Liver (tissue), 3 donors: ENCODE results near the gene BHLHE23.

Experiments used
- RAD21 ChIP-seq, 2 donors: IDR thresholded peaks; 2 replicates each; pipeline ENCODE4 v1.6.1; 2016; ENCODE audit warnings: antibody characterized with exemption in 2 of 2, mild to moderate bottlenecking in 2 of 2
- YY1 ChIP-seq: IDR thresholded peaks from 2 replicates; pipeline ENCODE4 v1.6.1; 2016; ENCODE audit warnings: antibody characterized with exemption, mild to moderate bottlenecking
- TF ChIP-seq, protein P1 (sequence below): fragments of 150-350 bp; IDR thresholded peaks from 2 replicates; pipeline ENCODE4 v1.5.1; 2017; ENCODE audit warnings: improper control_type of control experiment, low read depth, low read length; ENCODE audit not compliant: missing input control
- TF ChIP-seq, protein P2 (sequence below): IDR thresholded peaks from 2 replicates; pipeline ENCODE4 v1.6.1; 2016; ENCODE audit warnings: antibody characterized with exemption, mild to moderate bottlenecking
- TF ChIP-seq, protein P3 (sequence below): IDR thresholded peaks from 2 replicates; pipeline ENCODE4 v1.6.1; 2016; ENCODE audit warnings: antibody characterized with exemption
- TF ChIP-seq, protein P4 (sequence below): IDR thresholded peaks from 2 replicates; pipeline ENCODE4 v1.6.1; 2016; ENCODE audit warnings: antibody characterized with exemption
- donor health status: healthy.
- donor health status: healthy.

DNA sequence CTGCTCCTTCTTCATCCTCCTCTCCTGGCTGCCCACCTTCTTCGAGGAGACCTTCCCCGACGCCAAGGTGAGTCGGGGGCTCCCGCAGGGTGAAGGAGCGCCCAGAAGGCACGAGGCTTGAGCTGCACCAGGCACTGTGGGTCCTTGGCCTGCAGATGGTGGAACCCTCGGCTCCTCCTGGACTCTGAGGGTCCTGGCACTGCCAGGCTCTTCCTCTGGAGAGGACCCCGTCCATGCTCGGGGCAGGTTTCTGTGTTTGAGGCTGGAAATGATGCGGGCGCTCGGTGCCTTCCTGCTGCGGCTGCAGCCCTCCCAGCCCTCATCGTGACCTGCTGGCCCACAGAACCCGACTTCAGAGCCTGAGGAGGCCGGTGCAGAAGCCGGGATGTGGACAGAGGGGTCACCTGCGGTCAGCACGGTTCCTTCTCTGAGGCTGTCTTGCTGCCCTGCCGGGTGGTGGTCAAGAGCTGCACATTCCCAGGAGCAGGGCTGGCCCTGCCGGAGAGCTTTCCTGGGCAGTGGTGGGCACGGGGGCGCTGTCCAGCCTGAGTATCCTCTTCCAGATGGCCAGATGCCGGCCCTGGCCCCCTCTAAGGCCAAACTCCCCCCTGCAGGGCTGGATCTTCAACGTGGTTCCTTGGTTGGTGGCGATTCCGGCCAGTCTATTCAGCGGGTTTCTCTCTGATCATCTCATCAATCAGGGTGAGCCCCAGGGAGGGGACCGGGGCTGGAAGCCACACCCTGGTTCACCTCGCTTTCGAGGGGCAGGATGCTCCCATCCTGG is 43.0 kb downstream of the BHLHE23 start:
- TF ChIP-seq, protein P1, sequence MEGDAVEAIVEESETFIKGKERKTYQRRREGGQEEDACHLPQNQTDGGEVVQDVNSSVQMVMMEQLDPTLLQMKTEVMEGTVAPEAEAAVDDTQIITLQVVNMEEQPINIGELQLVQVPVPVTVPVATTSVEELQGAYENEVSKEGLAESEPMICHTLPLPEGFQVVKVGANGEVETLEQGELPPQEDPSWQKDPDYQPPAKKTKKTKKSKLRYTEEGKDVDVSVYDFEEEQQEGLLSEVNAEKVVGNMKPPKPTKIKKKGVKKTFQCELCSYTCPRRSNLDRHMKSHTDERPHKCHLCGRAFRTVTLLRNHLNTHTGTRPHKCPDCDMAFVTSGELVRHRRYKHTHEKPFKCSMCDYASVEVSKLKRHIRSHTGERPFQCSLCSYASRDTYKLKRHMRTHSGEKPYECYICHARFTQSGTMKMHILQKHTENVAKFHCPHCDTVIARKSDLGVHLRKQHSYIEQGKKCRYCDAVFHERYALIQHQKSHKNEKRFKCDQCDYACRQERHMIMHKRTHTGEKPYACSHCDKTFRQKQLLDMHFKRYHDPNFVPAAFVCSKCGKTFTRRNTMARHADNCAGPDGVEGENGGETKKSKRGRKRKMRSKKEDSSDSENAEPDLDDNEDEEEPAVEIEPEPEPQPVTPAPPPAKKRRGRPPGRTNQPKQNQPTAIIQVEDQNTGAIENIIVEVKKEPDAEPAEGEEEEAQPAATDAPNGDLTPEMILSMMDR = no peak
- TF ChIP-seq, protein P2, sequence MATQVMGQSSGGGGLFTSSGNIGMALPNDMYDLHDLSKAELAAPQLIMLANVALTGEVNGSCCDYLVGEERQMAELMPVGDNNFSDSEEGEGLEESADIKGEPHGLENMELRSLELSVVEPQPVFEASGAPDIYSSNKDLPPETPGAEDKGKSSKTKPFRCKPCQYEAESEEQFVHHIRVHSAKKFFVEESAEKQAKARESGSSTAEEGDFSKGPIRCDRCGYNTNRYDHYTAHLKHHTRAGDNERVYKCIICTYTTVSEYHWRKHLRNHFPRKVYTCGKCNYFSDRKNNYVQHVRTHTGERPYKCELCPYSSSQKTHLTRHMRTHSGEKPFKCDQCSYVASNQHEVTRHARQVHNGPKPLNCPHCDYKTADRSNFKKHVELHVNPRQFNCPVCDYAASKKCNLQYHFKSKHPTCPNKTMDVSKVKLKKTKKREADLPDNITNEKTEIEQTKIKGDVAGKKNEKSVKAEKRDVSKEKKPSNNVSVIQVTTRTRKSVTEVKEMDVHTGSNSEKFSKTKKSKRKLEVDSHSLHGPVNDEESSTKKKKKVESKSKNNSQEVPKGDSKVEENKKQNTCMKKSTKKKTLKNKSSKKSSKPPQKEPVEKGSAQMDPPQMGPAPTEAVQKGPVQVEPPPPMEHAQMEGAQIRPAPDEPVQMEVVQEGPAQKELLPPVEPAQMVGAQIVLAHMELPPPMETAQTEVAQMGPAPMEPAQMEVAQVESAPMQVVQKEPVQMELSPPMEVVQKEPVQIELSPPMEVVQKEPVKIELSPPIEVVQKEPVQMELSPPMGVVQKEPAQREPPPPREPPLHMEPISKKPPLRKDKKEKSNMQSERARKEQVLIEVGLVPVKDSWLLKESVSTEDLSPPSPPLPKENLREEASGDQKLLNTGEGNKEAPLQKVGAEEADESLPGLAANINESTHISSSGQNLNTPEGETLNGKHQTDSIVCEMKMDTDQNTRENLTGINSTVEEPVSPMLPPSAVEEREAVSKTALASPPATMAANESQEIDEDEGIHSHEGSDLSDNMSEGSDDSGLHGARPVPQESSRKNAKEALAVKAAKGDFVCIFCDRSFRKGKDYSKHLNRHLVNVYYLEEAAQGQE = no peak
- TF ChIP-seq, protein P3, sequence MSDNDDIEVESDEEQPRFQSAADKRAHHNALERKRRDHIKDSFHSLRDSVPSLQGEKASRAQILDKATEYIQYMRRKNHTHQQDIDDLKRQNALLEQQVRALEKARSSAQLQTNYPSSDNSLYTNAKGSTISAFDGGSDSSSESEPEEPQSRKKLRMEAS = no peak
- TF ChIP-seq, protein P4, sequence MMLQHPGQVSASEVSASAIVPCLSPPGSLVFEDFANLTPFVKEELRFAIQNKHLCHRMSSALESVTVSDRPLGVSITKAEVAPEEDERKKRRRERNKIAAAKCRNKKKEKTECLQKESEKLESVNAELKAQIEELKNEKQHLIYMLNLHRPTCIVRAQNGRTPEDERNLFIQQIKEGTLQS = no peak
- no peak for TF ChIP-seq YY1
- TF ChIP-seq RAD21 (IDR thresholded peaks at IDR 0.05) = no peak
